GM12864 (cell line): ENCODE measurements around the gene PPP1R26.

ENCODE experiments used
- DNase-seq: peaks from one replicate; pipeline ENCODE4 v3.0.0-alpha.2; 2011; ENCODE audit warnings: low read depth
- H3K4me3 ChIP-seq: 2 replicates; pipeline ENCODE4 v1.5.1; 2011; ENCODE audit warnings: mild to moderate bottlenecking, low read depth, low read length, control low read depth
- TF ChIP-seq, protein P1 (sequence below): IDR thresholded peaks from 2 replicates; pipeline ENCODE4 v1.5.1; 2011; ENCODE audit warnings: low read depth, mild to moderate bottlenecking, moderate library complexity, low read length, control low read depth, inconsistent platforms; ENCODE audit errors: missing control alignments

PPP1R26 gene

DNA sequence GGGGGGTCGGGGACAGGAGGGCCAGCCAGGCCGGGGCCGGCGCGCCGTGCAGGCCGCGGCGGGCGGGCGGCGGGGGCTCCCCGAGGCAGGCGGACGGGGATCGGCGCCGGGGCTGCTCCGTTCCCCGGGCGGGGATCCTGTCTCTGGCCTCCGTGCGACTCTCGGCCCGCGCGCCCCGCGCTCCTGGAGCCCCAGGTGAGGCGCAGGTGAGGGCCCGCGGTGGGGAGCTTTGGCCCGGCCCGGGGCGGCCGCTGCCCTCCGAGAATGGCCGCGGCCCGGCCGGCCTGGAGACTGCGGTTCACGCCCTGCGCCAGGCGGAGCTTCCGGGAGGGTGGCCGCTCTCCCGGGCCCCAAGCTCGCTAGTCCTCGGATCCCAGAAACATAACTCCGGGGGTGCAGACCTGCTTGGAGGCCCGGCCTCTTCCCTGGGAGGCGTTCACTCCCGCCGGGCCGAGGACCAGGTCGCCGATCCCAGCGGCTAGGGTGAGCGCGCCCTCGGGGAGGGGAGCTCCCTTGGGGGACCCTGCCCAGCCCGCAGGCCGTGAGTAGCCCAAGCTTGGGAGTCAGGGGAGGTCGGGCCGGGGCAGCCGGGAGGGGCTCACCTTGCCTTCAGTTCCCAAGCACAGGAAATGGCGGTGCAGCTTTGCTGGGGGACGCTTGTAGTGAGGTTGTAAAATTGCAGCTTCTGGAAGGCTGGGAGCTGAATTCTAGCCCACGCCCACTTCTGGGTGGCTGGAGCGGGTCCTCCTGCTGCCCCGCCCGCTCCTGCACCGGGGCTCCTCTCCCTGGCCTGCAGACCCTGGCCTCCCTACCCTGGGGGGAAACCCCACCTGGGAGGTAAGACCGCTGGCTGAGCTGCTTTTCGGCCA is 723 bp downstream of the PPP1R26 start:
- peak overlapping the region; percentile 40 for H3K4me3 ChIP-seq
- DNase-seq = no peak
- TF ChIP-seq, protein P1, sequence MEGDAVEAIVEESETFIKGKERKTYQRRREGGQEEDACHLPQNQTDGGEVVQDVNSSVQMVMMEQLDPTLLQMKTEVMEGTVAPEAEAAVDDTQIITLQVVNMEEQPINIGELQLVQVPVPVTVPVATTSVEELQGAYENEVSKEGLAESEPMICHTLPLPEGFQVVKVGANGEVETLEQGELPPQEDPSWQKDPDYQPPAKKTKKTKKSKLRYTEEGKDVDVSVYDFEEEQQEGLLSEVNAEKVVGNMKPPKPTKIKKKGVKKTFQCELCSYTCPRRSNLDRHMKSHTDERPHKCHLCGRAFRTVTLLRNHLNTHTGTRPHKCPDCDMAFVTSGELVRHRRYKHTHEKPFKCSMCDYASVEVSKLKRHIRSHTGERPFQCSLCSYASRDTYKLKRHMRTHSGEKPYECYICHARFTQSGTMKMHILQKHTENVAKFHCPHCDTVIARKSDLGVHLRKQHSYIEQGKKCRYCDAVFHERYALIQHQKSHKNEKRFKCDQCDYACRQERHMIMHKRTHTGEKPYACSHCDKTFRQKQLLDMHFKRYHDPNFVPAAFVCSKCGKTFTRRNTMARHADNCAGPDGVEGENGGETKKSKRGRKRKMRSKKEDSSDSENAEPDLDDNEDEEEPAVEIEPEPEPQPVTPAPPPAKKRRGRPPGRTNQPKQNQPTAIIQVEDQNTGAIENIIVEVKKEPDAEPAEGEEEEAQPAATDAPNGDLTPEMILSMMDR = no peak

- no peak overlapping the region; the same call in 1 of the 2 replicates for H3K4me3 ChIP-seq
Observed at GRCh38 chr9:135480940-135481310, 1.3 kb downstream of the PPP1R26 start.

DNA sequence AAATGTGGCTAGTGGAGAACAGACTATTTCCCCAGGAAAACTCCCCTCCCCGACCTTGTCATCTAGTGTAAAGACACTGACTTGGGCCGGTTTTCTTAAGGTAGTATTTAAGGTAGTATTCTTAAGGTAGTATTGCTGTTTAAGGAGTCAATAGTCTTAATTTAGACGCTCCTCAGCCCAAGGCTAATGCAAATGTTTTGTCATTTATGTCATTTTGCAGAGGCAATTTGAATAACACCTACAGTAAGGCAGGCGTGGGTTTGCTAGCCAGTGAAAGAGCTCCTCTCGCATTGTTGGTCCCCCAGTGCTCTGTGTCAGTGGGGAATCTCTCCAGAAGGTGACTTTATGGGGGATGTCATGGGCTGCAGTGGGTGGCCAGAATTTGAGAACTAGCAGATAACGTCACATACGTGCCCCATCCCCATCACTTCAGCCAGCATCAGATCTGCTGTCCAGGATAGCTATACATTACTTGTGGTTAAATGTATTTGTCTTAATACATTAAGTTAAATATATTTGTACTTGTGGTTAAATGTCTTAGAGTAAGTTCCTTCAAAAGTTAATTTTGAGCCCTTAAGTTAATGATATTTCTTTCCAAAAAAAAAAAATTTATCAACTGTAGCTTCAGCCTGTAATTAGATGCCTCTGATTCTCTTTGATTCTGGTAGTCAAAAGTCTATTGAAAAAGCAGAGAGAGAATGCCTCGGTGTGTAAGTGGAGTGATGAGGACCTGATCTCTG is 2.6 kb downstream of the PPP1R26 start:
- no peak overlapping the region for H3K4me3 ChIP-seq
- no peak for DNase-seq
- TF ChIP-seq, protein P1 = no peak

More at GRCh38 chr9:135480940-135481310, 1.3 kb downstream of the PPP1R26 start:
- DNase-seq = no peak
- TF ChIP-seq, protein P1 = peak; percentile 25

GRCh38 chr9:135484460-135485277 is 5.1 kb downstream of the PPP1R26 start:
- H3K4me3 ChIP-seq = no peak overlapping the region
- no peak for DNase-seq
- TF ChIP-seq, protein P1 = no peak

- no peak overlapping the region for H3K4me3 ChIP-seq
- no peak for DNase-seq
- TF ChIP-seq, protein P1 = no peak
Observed at GRCh38 chr9:135485385-135485784, 5.8 kb downstream of the PPP1R26 start.

- no peak overlapping the region for H3K4me3 ChIP-seq
- TF ChIP-seq, protein P1 = no peak
- no peak for DNase-seq
Observed at GRCh38 chr9:135485832-135486231, 6.2 kb downstream of the PPP1R26 start.
